Superior temporal gyrus (tissue), 1 donor: Measurements from ENCODE around the gene FBXO31.
A peak's percentile ranks its signal among the peaks of the same experiment; 100 is the strongest.
"Not testable (repeated sequence)": the region's sequence is repeated elsewhere in the genome, so short reads cannot be mapped to it uniquely, and the experiment has no call there.

Experiments
- DNase-seq: peaks from one replicate; pipeline ENCODE4 v3.0.0-alpha.2; 2016; ENCODE audit errors: extremely low spot score

The FBXO31 gene

GRCh38 chr16:87344165-87344930, 39.2 kb downstream of the FBXO31 start:
- no peak for DNase-seq

GRCh38 chr16:87343753-87344050, 39.9 kb downstream of the FBXO31 start:
- no peak for DNase-seq

GRCh38 chr16:87342978-87343752, 40.4 kb downstream of the FBXO31 start:
- DNase-seq = no peak

- no peak for DNase-seq
Observed at GRCh38 chr16:87342504-87342903, 41.1 kb downstream of the FBXO31 start.

GRCh38 chr16:87340198-87340597, 43.4 kb downstream of the FBXO31 start:
- DNase-seq = no peak

- not testable (repeated sequence) for DNase-seq
Observed at GRCh38 chr16:87339724-87340105, 43.9 kb downstream of the FBXO31 start.

- DNase-seq = no peak
Observed at GRCh38 chr16:87339086-87339723, 44.4 kb downstream of the FBXO31 start.

- no peak for DNase-seq
Observed at GRCh38 chr16:87338155-87338765, 45.3 kb downstream of the FBXO31 start.

- no peak for DNase-seq
Observed at GRCh38 chr16:87337262-87337771, 46.3 kb downstream of the FBXO31 start.

GRCh38 chr16:87336434-87337240, 46.9 kb downstream of the FBXO31 start:
- DNase-seq = no peak

GRCh38 chr16:87335625-87336433, 47.7 kb downstream of the FBXO31 start:
- no peak for DNase-seq

- DNase-seq = no peak
Observed at GRCh38 chr16:87334651-87335624, 48.6 kb downstream of the FBXO31 start.

- no peak for DNase-seq
Observed at GRCh38 chr16:87333581-87334331, 49.8 kb downstream of the FBXO31 start.

GRCh38 chr16:87333101-87333500, 50.5 kb downstream of the FBXO31 start:
- peak; percentile 74 for DNase-seq

- DNase-seq = no peak
Observed at GRCh38 chr16:87332150-87332549, 51.4 kb downstream of the FBXO31 start.

- no peak for DNase-seq
Observed at GRCh38 chr16:87331241-87331801, 52.3 kb downstream of the FBXO31 start.

- DNase-seq = no peak
Observed at GRCh38 chr16:87330646-87331045, 52.9 kb downstream of the FBXO31 start.

GRCh38 chr16:87330257-87330624, 53.3 kb downstream of the FBXO31 start:
- no peak for DNase-seq
